Measurements from ENCODE around the gene APOC1.
"Not testable (repeated sequence)": the region's sequence is repeated elsewhere in the genome, so short reads cannot be mapped to it uniquely, and the experiment has no call there.

APOC1 gene

DNA sequence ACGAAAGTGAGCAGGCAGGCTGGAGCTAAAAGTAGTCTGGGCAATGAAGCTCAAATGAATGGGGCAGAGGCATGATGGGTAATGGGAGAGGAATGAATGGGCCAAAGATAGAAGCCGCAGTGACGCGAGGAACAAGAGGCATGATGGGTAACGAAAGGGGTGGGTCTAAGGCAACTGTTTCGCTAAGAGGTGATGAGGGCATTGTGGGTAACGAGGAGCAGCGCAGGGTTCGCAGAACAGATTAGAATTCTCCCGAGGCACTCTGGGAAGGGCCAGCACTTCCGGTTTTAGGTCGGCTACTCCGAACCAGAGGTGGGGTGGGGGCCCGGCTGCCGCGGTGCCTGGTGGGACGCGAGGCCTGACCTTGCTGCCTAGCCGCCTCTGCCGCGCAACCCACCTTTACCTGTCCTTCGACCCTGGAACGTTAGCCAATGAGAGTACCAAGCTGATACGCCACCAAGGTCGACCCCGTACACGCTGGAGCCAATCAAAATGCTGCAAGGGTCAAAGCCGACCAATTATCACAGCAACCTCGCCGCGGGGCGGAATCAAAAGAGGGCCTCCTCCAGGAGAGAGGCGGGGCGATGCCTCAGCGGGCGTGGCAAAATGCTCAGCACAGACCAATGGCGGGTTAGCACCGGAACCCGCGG lies 23.9 kb upstream of the APOC1 start:
- DNase-seq (ENCODE audit: low read depth): peak; percentile 98

DNA sequence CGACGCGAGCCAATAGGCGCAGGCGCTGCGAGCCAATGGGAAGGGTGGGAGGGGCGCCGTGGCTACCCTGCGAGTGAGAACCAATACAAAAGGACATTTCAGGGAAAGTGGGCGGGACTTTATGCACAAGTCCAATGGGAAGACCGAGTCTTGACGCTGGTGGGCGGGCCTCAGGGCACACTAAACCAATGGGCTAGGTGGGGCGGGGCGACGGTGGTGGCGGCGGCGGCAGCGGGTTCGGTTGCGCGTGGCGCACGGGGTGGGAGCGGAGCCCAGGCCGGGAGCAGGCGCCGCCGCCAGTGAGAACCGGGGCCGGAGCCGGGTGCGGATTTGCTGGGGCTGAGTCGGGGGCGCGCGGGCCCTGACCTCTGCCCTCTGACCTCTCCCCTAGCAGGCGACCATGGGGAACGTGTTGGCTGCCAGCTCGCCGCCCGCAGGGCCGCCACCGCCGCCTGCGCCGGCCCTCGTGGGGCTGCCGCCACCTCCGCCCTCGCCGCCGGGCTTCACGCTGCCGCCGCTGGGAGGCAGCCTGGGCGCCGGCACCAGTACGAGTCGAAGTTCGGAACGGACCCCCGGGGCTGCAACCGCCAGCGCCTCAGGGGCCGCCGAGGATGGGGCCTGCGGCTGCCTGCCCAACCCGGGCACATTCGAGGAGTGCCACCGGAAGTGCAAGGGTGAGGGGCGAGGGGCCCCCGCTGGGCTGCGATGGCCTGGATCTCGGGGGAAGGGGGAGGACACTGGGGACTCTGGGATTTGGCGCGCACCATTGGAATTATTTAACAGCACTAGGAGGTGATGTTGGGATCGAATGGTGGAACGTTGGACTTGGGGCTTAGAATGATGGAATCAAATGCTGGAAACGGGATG lies 23.2 kb upstream of the APOC1 start, which contains the start of gene TOMM40:
TSS of gene TOMM40 (plus strand) at position 239 of the 867 bp plus-strand sequence. CDS start at position 401, 162 bp downstream.
- peak; percentile 99 for DNase-seq (ENCODE audit: low read depth)

DNA sequence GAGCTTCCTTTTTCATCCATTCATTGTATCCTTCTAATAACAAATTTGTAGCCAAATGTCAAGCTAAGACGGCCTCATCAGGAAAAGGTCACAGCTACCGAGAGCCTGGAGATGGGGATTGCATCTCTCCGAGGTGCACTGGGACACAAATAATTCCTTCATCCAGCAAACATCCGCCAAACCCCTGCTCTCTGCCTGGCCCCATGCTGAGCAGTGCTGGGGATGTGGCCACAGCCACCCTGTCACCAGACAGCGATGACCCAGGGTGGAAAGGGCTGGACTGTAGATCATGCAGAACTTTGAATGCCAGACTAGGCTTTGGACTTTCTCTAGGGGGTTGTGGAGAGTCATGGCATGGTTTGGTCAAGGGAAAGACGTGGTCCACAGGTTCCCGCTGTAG lies 21.5 kb upstream of the APOC1 start:
- no peak for DNase-seq (ENCODE audit: low read depth)

GRCh38 chr19:44893332-44894051 lies 20.9 kb upstream of the APOC1 start:
- DNase-seq (ENCODE audit: low read depth): no peak

DNA sequence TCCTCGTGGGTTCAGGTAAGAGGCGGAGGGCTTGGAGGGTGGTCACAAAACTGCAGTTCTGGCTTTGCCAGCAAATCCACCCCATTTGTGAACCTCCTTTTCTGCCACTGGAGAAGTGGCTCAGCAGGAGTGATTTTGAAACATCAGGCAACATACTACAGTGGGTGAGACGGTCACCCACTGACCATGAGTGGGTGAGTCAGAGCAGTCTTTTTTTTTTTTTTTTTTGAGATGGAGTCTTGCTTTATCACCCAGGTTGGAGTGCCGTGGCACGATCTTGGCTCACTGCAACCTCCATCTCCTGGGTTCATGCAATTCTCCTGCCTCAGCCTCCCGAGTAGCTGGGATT lies 20.4 kb upstream of the APOC1 start:
- no peak for DNase-seq (ENCODE audit: low read depth)

- no peak for DNase-seq (ENCODE audit: low read depth)
Observed at GRCh38 chr19:44894946-44895345, 19.5 kb upstream of the APOC1 start.

DNA sequence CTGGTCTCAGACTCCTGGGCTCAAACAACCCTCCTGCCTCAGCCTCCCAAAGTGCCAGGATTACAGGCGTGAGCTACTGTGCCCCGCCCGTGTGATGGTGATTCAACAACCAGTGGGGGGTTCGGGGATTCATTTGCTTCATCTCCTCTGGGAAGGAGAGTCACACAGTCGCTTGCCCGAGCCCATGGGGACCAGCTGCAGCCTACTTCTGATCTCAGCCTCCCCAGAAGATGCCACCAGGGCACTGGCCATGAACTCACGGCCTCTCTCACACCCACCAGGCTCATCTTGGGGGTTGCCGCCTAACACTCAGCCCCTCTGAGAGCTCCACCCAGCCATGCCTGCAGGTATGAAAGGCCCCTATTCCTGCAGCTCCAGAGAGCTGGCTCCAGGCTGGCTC lies 16.6 kb upstream of the APOC1 start:
- no peak for DNase-seq (ENCODE audit: low read depth)

DNA sequence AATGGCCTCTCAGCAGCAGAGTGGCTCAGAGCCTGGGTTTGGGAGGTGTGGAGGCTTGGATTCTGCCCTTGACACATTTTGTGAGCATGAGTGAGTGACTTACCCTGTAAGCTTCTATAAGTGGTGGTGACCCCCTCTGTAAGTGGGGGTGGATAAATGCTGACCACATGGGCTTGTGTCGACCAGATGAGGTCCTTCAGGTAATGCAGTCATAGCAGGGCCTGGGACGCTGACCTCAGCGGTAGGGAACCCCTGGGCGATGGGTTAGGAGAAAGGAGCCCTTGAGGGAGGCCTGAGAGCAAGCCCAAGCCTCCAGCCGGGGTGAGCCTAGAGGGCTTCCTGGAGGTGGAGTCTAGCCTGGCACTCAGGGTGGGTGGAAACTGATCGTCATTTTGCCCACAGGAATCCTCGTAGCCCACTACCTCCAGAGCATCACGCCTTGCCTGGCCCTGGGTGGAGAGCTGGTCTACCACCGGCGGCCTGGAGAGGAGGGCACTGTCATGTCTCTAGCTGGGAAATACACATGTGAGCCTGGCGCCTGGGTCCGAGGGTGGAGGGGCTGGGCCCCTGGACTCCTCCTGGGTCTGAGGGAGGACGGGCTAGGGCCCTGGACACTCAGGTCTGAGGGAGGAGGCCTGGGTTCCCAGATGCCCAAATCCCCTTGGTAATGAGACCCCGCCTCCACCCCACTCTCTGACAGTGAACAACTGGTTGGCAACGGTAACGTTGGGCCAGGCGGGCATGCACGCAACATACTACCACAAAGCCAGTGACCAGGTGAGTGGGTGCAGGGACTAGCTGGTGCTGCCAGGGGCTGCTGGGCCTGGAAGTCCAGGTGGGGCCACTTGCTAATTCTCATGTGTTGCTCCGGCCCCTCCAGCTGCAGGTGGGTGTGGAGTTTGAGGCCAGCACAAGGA lies 13.8 kb upstream of the APOC1 start:
- DNase-seq (ENCODE audit: low read depth): no peak

DNA sequence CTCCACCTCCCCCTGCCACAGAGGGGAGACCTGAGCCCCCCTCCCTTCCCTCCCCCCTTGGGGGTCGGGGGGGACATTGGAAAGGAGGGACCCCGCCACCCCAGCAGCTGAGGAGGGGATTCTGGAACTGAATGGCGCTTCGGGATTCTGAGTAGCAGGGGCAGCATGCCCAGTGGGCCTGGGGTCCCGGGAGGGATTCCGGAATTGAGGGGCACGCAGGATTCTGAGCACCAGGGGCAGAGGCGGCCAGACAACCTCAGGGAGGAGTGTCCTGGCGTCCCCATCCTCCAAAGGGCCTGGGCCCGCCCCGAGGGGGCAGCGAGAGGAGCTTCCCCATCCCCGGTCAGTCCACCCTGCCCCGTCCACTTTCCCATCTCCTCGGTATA lies 11.2 kb upstream of the APOC1 start:
- no peak for DNase-seq (ENCODE audit: low read depth)

GRCh38 chr19:44903602-44904425 lies 10.6 kb upstream of the APOC1 start:
- DNase-seq (ENCODE audit: low read depth): no peak

GRCh38 chr19:44904426-44904994 lies 9.9 kb upstream of the APOC1 start:
- DNase-seq (ENCODE audit: low read depth): no peak

GRCh38 chr19:44905437-44906160 lies 8.8 kb upstream of the APOC1 start, which contains the start of gene APOE:
APOE (plus strand) TSS chr19:44905796; CDS start chr19:44906625, 829 bp downstream.
- DNase-seq (ENCODE audit: low read depth): no peak

- DNase-seq (ENCODE audit: low read depth): no peak
Observed at GRCh38 chr19:44907613-44908012, 6.8 kb upstream of the APOC1 start.

- no peak for DNase-seq (ENCODE audit: low read depth)
Observed at GRCh38 chr19:44908074-44908835, 6.2 kb upstream of the APOC1 start.

DNA sequence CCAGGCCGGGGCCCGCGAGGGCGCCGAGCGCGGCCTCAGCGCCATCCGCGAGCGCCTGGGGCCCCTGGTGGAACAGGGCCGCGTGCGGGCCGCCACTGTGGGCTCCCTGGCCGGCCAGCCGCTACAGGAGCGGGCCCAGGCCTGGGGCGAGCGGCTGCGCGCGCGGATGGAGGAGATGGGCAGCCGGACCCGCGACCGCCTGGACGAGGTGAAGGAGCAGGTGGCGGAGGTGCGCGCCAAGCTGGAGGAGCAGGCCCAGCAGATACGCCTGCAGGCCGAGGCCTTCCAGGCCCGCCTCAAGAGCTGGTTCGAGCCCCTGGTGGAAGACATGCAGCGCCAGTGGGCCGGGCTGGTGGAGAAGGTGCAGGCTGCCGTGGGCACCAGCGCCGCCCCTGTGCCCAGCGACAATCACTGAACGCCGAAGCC lies 5.6 kb upstream of the APOC1 start:
- no peak for DNase-seq (ENCODE audit: low read depth)

- DNase-seq (ENCODE audit: low read depth): no peak
Observed at GRCh38 chr19:44909775-44910174, 4.6 kb upstream of the APOC1 start.

- DNase-seq (ENCODE audit: low read depth): not testable (repeated sequence)
Observed at GRCh38 chr19:44911896-44912295, 2.5 kb upstream of the APOC1 start.

- DNase-seq (ENCODE audit: low read depth): no peak
Observed at GRCh38 chr19:44912854-44913253, 1.6 kb upstream of the APOC1 start.

All from GM04504 (cell line).